ENCODE results near the gene SLC39A1. TPM values are rescaled to one million over a fixed set of nuclear protein-coding genes. Genes with fewer than 3 reads are reported as not detected.

Gene SLC39A1
- total and polyA plus RNA-seq, 9 of the 15 experiments (the other 6 are each of a cell fraction or from before 2014, with no cell fraction given) = 9.9 to 81.1 (median 62.7) TPM

- TF ChIP-seq, protein P1, sequence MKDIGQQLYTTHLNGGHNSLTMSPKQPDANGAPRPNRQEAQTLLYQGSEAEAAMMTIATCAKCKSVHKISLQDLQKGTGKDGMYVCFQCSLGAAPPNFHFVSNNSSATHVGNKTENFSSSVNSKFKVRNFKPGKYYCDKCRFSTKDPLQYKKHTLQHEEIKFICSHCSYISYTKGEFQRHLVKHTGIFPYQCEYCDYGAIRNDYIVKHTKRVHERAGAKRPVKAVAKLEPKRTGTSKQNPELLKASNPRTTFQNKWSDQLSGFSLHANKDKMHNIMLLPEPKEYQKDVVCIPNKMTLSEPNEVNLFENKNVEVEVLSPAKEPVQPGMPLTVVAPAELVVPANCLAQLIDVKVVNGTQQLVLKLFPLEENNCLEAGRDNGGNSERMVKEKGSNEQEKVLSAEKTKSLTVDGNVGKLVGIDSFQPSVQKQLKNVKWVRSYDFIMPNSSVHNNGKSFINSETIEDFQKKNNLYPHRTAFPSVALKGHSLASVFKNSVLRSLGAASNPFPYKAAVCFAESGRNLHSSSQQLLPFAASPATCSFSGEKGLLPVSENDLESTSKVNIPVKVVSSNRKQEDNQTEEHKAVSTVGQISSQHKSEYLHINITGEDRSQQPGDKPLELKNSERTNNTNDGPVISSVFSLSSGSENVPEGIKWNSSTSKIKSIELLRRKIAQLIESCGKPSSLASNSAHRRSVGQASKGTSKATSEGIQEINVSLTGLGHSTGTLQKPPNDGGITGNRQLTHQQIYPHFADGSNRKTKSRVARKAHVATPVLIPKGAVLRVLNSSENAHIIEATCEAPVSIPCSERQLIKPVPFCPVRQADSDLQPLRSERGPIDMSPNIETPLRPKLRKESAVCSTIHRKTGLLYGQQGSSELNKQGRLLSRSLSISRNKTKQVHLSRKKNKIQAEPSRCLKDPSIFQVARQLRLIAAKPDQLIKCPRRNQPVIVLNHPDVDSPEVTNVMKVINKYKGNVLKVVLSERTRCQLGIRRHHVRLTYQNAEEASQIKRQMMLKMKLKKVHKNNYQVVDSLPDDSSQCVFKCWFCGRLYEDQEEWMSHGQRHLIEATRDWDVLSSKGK (CRISPR knock-in tag; IDR thresholded peaks at IDR 0.05) = no peak
- TF ChIP-seq MTA1 (IDR thresholded peaks at IDR 0.05; ENCODE audit: borderline replicate concordance) = peak; percentile 40; the same call in 1 of the 2 replicates
- 0 out of 2 replicates have a peak, but pooled peaks have one; percentile 14 for TF ChIP-seq FOXK1 (CRISPR knock-in tag; IDR thresholded peaks at IDR 0.05; ENCODE audit: borderline replicate concordance)
- TF ChIP-seq MLLT1 (IDR thresholded peaks at IDR 0.05) = peak; percentile 27 to 87; a peak in 2 of 4 replicates
- no peak for TF ChIP-seq SLC30A9 (CRISPR knock-in tag; IDR thresholded peaks at IDR 0.05)
- 0 out of 2 replicates have a peak, but pooled peaks have one; percentile 42 for TF ChIP-seq PHF21A (IDR thresholded peaks at IDR 0.05; ENCODE audit: borderline replicate concordance, low read depth)
- peak; percentile 74 for TF ChIP-seq EP400 (IDR thresholded peaks at IDR 0.05)
- TF ChIP-seq PPARD (CRISPR knock-in tag; IDR thresholded peaks at IDR 0.05) = no peak
- TF ChIP-seq, protein P2, sequence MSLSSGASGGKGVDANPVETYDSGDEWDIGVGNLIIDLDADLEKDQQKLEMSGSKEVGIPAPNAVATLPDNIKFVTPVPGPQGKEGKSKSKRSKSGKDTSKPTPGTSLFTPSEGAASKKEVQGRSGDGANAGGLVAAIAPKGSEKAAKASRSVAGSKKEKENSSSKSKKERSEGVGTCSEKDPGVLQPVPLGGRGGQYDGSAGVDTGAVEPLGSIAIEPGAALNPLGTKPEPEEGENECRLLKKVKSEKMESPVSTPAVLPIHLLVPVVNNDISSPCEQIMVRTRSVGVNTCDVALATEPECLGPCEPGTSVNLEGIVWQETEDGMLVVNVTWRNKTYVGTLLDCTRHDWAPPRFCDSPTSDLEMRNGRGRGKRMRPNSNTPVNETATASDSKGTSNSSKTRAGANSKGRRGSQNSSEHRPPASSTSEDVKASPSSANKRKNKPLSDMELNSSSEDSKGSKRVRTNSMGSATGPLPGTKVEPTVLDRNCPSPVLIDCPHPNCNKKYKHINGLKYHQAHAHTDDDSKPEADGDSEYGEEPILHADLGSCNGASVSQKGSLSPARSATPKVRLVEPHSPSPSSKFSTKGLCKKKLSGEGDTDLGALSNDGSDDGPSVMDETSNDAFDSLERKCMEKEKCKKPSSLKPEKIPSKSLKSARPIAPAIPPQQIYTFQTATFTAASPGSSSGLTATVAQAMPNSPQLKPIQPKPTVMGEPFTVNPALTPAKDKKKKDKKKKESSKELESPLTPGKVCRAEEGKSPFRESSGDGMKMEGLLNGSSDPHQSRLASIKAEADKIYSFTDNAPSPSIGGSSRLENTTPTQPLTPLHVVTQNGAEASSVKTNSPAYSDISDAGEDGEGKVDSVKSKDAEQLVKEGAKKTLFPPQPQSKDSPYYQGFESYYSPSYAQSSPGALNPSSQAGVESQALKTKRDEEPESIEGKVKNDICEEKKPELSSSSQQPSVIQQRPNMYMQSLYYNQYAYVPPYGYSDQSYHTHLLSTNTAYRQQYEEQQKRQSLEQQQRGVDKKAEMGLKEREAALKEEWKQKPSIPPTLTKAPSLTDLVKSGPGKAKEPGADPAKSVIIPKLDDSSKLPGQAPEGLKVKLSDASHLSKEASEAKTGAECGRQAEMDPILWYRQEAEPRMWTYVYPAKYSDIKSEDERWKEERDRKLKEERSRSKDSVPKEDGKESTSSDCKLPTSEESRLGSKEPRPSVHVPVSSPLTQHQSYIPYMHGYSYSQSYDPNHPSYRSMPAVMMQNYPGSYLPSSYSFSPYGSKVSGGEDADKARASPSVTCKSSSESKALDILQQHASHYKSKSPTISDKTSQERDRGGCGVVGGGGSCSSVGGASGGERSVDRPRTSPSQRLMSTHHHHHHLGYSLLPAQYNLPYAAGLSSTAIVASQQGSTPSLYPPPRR (CRISPR knock-in tag; IDR thresholded peaks at IDR 0.05; ENCODE audit: borderline replicate concordance) = no peak
- peak; percentile 51 for TF ChIP-seq CXXC5 (CRISPR knock-in tag; IDR thresholded peaks at IDR 0.05)
- TF ChIP-seq U2AF2 (optimal IDR thresholded peaks at IDR 0.05; ENCODE audit: low read depth, low read length) = no peak
- TF ChIP-seq, protein P3, sequence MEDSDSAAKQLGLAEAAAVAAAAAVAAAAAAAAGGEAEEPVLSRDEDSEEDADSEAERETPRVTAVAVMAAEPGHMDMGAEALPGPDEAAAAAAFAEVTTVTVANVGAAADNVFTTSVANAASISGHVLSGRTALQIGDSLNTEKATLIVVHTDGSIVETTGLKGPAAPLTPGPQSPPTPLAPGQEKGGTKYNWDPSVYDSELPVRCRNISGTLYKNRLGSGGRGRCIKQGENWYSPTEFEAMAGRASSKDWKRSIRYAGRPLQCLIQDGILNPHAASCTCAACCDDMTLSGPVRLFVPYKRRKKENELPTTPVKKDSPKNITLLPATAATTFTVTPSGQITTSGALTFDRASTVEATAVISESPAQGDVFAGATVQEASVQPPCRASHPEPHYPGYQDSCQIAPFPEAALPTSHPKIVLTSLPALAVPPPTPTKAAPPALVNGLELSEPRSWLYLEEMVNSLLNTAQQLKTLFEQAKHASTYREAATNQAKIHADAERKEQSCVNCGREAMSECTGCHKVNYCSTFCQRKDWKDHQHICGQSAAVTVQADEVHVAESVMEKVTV (CRISPR knock-in tag; IDR thresholded peaks at IDR 0.05) = 0 out of 2 replicates have a peak, but pooled peaks have one; percentile 17
- TF ChIP-seq SRSF7 (optimal IDR thresholded peaks at IDR 0.05; ENCODE audit: low read depth, low read length) = no peak
- peak; percentile 37; the same call in 1 of the 2 replicates for TF ChIP-seq MTA2 (IDR thresholded peaks at IDR 0.05; ENCODE audit: low read depth)
- TF ChIP-seq ZNF41 (CRISPR knock-in tag; conservative IDR thresholded peaks at IDR 0.05) = no peak
These were observed 40.1 kb downstream of the SLC39A1 start, which contains the start of gene GATAD2B (continued) for GRCh38 chr1:153922972-153923925.
